AG10803 (cell line): Measurements from ENCODE around the gene SLX4IP.
"Not testable (repeated sequence)": the region's sequence is repeated elsewhere in the genome, so short reads cannot be mapped to it uniquely, and the experiment has no call there.

Experiments
- DNase-seq: peaks from one replicate; pipeline ENCODE4 v3.0.0; 2010; ENCODE audit warnings: low read depth
- H3K4me3 ChIP-seq: 2 replicates; pipeline ENCODE4 v1.5.1; 2011; ENCODE audit warnings: mild to moderate bottlenecking, low read length, control low read depth
- TF ChIP-seq, protein P1 (sequence below): conservative IDR thresholded peaks from 2 replicates; pipeline ENCODE4 v1.5.1; 2011; ENCODE audit warnings: mild to moderate bottlenecking, low read length, control low read depth, inconsistent platforms

The SLX4IP gene

DNA sequence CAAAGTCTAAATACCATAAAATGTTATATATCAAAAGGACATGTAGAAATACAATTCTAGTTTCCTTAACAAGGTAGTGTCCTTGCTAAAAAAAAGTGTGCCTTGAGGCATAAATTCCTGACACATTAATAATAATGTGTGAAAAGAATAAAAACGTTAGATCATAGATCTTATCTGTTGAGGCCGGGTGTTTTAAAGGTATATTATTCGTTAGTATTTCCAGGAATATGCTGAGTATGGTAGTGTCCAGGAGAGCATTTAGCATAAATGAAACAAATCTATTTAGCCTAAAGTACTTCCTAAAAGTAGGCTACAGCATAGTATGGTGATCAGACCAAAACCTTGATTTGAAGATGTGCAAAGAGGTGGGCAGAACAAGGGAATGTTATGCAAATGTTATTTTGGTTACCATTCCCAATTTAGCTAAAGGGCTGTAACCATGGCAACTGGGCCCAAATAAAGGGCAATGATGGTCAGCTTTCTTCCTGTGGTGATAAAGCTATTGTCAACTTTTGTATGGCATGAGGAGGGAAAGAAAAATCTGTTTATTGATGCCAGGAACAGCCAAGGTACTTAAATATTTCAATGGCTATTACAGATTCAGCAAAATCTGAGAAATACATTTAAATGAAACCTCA is 20.0 kb upstream of the SLX4IP start:
- peak; percentile 25 for DNase-seq
- H3K4me3 ChIP-seq, result no peak overlapping the region
- TF ChIP-seq, protein P1, sequence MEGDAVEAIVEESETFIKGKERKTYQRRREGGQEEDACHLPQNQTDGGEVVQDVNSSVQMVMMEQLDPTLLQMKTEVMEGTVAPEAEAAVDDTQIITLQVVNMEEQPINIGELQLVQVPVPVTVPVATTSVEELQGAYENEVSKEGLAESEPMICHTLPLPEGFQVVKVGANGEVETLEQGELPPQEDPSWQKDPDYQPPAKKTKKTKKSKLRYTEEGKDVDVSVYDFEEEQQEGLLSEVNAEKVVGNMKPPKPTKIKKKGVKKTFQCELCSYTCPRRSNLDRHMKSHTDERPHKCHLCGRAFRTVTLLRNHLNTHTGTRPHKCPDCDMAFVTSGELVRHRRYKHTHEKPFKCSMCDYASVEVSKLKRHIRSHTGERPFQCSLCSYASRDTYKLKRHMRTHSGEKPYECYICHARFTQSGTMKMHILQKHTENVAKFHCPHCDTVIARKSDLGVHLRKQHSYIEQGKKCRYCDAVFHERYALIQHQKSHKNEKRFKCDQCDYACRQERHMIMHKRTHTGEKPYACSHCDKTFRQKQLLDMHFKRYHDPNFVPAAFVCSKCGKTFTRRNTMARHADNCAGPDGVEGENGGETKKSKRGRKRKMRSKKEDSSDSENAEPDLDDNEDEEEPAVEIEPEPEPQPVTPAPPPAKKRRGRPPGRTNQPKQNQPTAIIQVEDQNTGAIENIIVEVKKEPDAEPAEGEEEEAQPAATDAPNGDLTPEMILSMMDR, result no peak

GRCh38 chr20:10417218-10417617 is 17.9 kb upstream of the SLX4IP start:
- not testable (repeated sequence) for H3K4me3 ChIP-seq, DNase-seq

GRCh38 chr20:10419550-10420133 is 15.5 kb upstream of the SLX4IP start:
- TF ChIP-seq, protein P1, result no peak
- no peak overlapping the region for H3K4me3 ChIP-seq
- no peak for DNase-seq

- TF ChIP-seq, protein P1, result no peak
- no peak for DNase-seq
Observed at GRCh38 chr20:10423735-10424134, 11.4 kb upstream of the SLX4IP start.

GRCh38 chr20:10427060-10427692 is 7.9 kb upstream of the SLX4IP start:
- DNase-seq, result peak; percentile 69
- TF ChIP-seq, protein P1, result peak; percentile 95
- no peak overlapping the region for H3K4me3 ChIP-seq

More at GRCh38 chr20:10423735-10424134, 11.4 kb upstream of the SLX4IP start:
- no peak overlapping the region for H3K4me3 ChIP-seq

GRCh38 chr20:10428008-10428407 is 7.1 kb upstream of the SLX4IP start:
- TF ChIP-seq, protein P1, result no peak
- DNase-seq, result no peak

DNA sequence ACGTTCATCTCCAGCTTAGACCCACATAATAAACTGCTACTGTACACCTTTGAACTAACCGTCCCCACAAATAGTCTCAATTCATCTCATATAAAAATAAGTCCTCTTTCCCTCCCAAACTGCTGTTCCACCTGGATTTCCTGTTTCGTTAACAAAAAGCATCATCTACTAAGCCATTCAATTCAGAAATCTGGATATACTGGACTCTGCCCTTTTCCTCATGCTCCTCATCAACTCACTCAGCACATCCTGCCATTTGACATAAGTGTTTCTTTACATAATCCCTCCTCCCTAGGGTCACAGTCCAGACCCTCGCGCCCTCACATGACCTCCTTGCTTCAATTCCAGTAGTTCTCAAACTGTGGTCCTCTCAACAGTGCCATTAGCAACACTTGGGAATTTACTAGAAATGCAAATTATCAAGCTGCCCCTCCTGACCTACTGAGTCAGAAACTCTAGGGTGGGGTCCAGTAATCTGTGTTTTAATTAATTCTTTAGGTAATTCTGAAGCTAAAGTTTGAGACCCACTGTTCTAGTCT is 5.6 kb upstream of the SLX4IP start:
- no peak for DNase-seq
- TF ChIP-seq, protein P1, result no peak
- no peak overlapping the region for H3K4me3 ChIP-seq

More at GRCh38 chr20:10428008-10428407, 7.1 kb upstream of the SLX4IP start:
- H3K4me3 ChIP-seq, result no peak overlapping the region
